ENCODE results near the gene CTBP2.

GRCh38 chr10:125103924-125104323 lies 56.4 kb downstream of the CTBP2 start:
- TF ChIP-seq NFRKB (IDR thresholded peaks at IDR 0.05), result no peak
- no peak for TF ChIP-seq ZNF384 (IDR thresholded peaks at IDR 0.05)
- no peak for TF ChIP-seq FOXM1 (IDR thresholded peaks at IDR 0.05; ENCODE audit: borderline replicate concordance)
- TF ChIP-seq ELF4 (IDR thresholded peaks at IDR 0.05), result no peak
- no peak for TF ChIP-seq TARDBP (IDR thresholded peaks at IDR 0.05)
- TF ChIP-seq LEF1 (IDR thresholded peaks at IDR 0.05; ENCODE audit: borderline replicate concordance), result no peak
- no peak for TF ChIP-seq ARNT (IDR thresholded peaks at IDR 0.05)
- TF ChIP-seq L3MBTL2 (conservative IDR thresholded peaks at IDR 0.05), result no peak
- TF ChIP-seq HDGF (IDR thresholded peaks at IDR 0.05; ENCODE audit: borderline replicate concordance), result no peak
- TF ChIP-seq SUZ12 (IDR thresholded peaks at IDR 0.05), result no peak
- no peak for TF ChIP-seq BHLHE40 (IDR thresholded peaks at IDR 0.05; ENCODE audit: borderline replicate concordance)
- no peak for TF ChIP-seq SP1 (IDR thresholded peaks at IDR 0.05)
- TF ChIP-seq FOXA1 (IDR thresholded peaks at IDR 0.05), result no peak
- no peak for TF ChIP-seq PKNOX1 (IDR thresholded peaks at IDR 0.05)
